ENCODE measurements around the gene GPSM1. TPM values are rescaled to one million over a fixed set of nuclear protein-coding genes. Genes with fewer than 3 reads are reported as not detected.

The GPSM1 gene
- total RNA-seq, 1 experiment from 2014 or later: 26.4 TPM

GRCh38 chr9:136299541-136299940 is 27.8 kb upstream of the GPSM1 start:
- Histone ChIP-seq H3K27me3 (ENCODE audit: insufficient read depth, low read length) (no peaks in the 10 kb centered on the region), H3K9me3 (ENCODE audit: control insufficient read depth in 1 of 2, insufficient read depth in 1 of 2, low read depth in 1 of 2, low read length in 2 of 2) (no peaks in the 10 kb centered on the region), H3K4me2 (ENCODE audit: low read length) (no peak overlapping the region), H3K9me2 (ENCODE audit: insufficient read depth) (no peaks in the 10 kb centered on the region), H3K4me1 (ENCODE audit: control insufficient read depth in 1 of 2, insufficient read depth in 2 of 2, low read length in 2 of 2) (peaks cover 8 to 12% of the 10 kb centered on the region in 2 experiments; a peak in 3 of 4 replicates), H3K4me3 (replicated peaks in 1 of 2; ENCODE audit: low read depth in 1 of 2, low read length in 2 of 2) (no peak overlapping the region), H2AFZ (ENCODE audit: low read depth, low read length, poor library complexity, severe bottlenecking) (no peak overlapping the region), H3K27ac (ENCODE audit: low read depth, low read length) (no peak overlapping the region), H3K79me2 (ENCODE audit: insufficient read depth, low read length) (no peaks in the 10 kb centered on the region), H4K20me1 (ENCODE audit: insufficient read depth) (no peaks in the 10 kb centered on the region), H3K36me3 (ENCODE audit: control insufficient read depth in 1 of 2, insufficient read depth in 2 of 2, low read length in 2 of 2) (no peaks in the 10 kb centered on the region), H3K9ac (ENCODE audit: low read length) (no peak overlapping the region)
- BruUV-seq (replicated peaks): no TSS peak
- ATAC-seq (no peak), DNase-seq (ENCODE audit: low read depth, low spot score) (no peak)
- ChIA-PET RAD21 (ENCODE audit: low non-redundant PET in 1 of 2, low total read pairs in 2 of 2, uncharacterized antibody in 2 of 2, unreplicated experiment in 2 of 2) (no interaction called here), POLR2A (no interaction called here), CTCF (no interaction called here)
- intact Hi-C loops (cut with micrococcal nuclease): no loop called here
- TF ChIP-seq RAD21 (IDR thresholded peaks at IDR 0.05; ENCODE audit: low read depth): no peak
- TF ChIP-seq POLR2A (IDR thresholded peaks at IDR 0.05; ENCODE audit: borderline replicate concordance, extremely low read depth, insufficient read depth, insufficient read length): no peak
- no peak for TF ChIP-seq ELF1 (IDR thresholded peaks at IDR 0.05; ENCODE audit: borderline replicate concordance, low read depth)
- TF ChIP-seq ZBTB33 (IDR thresholded peaks at IDR 0.05; ENCODE audit: extremely low read depth, insufficient replicate concordance, low read length): no peak
- TF ChIP-seq, protein P1, sequence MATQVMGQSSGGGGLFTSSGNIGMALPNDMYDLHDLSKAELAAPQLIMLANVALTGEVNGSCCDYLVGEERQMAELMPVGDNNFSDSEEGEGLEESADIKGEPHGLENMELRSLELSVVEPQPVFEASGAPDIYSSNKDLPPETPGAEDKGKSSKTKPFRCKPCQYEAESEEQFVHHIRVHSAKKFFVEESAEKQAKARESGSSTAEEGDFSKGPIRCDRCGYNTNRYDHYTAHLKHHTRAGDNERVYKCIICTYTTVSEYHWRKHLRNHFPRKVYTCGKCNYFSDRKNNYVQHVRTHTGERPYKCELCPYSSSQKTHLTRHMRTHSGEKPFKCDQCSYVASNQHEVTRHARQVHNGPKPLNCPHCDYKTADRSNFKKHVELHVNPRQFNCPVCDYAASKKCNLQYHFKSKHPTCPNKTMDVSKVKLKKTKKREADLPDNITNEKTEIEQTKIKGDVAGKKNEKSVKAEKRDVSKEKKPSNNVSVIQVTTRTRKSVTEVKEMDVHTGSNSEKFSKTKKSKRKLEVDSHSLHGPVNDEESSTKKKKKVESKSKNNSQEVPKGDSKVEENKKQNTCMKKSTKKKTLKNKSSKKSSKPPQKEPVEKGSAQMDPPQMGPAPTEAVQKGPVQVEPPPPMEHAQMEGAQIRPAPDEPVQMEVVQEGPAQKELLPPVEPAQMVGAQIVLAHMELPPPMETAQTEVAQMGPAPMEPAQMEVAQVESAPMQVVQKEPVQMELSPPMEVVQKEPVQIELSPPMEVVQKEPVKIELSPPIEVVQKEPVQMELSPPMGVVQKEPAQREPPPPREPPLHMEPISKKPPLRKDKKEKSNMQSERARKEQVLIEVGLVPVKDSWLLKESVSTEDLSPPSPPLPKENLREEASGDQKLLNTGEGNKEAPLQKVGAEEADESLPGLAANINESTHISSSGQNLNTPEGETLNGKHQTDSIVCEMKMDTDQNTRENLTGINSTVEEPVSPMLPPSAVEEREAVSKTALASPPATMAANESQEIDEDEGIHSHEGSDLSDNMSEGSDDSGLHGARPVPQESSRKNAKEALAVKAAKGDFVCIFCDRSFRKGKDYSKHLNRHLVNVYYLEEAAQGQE (IDR thresholded peaks at IDR 0.05; ENCODE audit: low read depth): no peak
- no peak for TF ChIP-seq EZH2 (IDR thresholded peaks at IDR 0.05)
- no peak for TF ChIP-seq JUND (IDR thresholded peaks at IDR 0.05)
- no peak for TF ChIP-seq SP1 (IDR thresholded peaks at IDR 0.05; ENCODE audit: low read depth)
- TF ChIP-seq FOSL1 (IDR thresholded peaks at IDR 0.05; ENCODE audit: low read depth): no peak
- TF ChIP-seq CBX3 (IDR thresholded peaks at IDR 0.05; ENCODE audit: low read depth): no peak
- no peak for TF ChIP-seq CEBPB (IDR thresholded peaks at IDR 0.05; ENCODE audit: low read depth)
- TF ChIP-seq, protein P2, sequence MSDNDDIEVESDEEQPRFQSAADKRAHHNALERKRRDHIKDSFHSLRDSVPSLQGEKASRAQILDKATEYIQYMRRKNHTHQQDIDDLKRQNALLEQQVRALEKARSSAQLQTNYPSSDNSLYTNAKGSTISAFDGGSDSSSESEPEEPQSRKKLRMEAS (IDR thresholded peaks at IDR 0.05): no peak
- TF ChIP-seq, protein P3, sequence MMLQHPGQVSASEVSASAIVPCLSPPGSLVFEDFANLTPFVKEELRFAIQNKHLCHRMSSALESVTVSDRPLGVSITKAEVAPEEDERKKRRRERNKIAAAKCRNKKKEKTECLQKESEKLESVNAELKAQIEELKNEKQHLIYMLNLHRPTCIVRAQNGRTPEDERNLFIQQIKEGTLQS (IDR thresholded peaks at IDR 0.05): no peak
- TF ChIP-seq SIN3A (IDR thresholded peaks at IDR 0.05; ENCODE audit: low read depth): no peak
- no peak for TF ChIP-seq EZH2phosphoT487 (IDR thresholded peaks at IDR 0.05; ENCODE audit: borderline replicate concordance)
- no peak for TF ChIP-seq YY1 (IDR thresholded peaks at IDR 0.05; ENCODE audit: extremely low read depth, insufficient replicate concordance, low read depth, low read length)
- no peak for TF ChIP-seq TCF7L2 (IDR thresholded peaks at IDR 0.05; ENCODE audit: borderline replicate concordance, extremely low read depth, insufficient read depth, insufficient read length)
- TF ChIP-seq SRF (IDR thresholded peaks at IDR 0.05; ENCODE audit: low read depth): no peak
- TF ChIP-seq POLR2AphosphoS5 (IDR thresholded peaks at IDR 0.05; ENCODE audit: low read depth, low read length): no peak
- TF ChIP-seq, protein P4, sequence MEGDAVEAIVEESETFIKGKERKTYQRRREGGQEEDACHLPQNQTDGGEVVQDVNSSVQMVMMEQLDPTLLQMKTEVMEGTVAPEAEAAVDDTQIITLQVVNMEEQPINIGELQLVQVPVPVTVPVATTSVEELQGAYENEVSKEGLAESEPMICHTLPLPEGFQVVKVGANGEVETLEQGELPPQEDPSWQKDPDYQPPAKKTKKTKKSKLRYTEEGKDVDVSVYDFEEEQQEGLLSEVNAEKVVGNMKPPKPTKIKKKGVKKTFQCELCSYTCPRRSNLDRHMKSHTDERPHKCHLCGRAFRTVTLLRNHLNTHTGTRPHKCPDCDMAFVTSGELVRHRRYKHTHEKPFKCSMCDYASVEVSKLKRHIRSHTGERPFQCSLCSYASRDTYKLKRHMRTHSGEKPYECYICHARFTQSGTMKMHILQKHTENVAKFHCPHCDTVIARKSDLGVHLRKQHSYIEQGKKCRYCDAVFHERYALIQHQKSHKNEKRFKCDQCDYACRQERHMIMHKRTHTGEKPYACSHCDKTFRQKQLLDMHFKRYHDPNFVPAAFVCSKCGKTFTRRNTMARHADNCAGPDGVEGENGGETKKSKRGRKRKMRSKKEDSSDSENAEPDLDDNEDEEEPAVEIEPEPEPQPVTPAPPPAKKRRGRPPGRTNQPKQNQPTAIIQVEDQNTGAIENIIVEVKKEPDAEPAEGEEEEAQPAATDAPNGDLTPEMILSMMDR (IDR thresholded peaks at IDR 0.05 in 2 of 3, conservative IDR thresholded peaks at IDR 0.05 in 1 of 3; ENCODE audit: borderline replicate concordance in 1 of 3, insufficient read depth in 1 of 3, low read depth in 2 of 3, low read length in 2 of 3): no peak

Measured in HCT116 (cell line).